ENCODE data around the gene COMMD10. TPM values are rescaled to one million over a fixed set of nuclear protein-coding genes. Genes with fewer than 3 reads are reported as not detected.

COMMD10 gene
- polyA plus RNA-seq, 1 donor (not counting 4 experiments of a cell fraction or from before 2014, with no cell fraction given) = 22.3 TPM

- dilution Hi-C loops (cut with MboI; ENCODE audit: extremely low pct_ligation_motif_present, low sequenced_read_pairs) = no loop called here
- no peaks in the 10 kb centered on the region for H3K9me3 ChIP-seq (ENCODE audit: control insufficient read depth, low read depth, low read length)
- no peaks in the 10 kb centered on the region for H3K36me3 ChIP-seq (ENCODE audit: control insufficient read depth in 2 of 2, extremely low read depth in 1 of 2, insufficient read depth in 2 of 2, low read length in 2 of 2)
- H3K27me3 ChIP-seq (ENCODE audit: control insufficient read depth, extremely low read depth, insufficient read depth, low read length) = no peaks in the 10 kb centered on the region
- no peaks in the 10 kb centered on the region for H3K9me1 ChIP-seq (ENCODE audit: control insufficient read depth, extremely low read depth, insufficient read depth, low read length)
- H3K4me2 ChIP-seq (ENCODE audit: control insufficient read depth, extremely low read depth, insufficient read depth, low read depth, low read length) = no peak overlapping the region
- no peaks in the 10 kb centered on the region for H4K20me1 ChIP-seq (ENCODE audit: control insufficient read depth, extremely low read depth, insufficient read depth, low read length)
- FAIRE-seq = no peak
- H3K4me3 ChIP-seq (ENCODE audit: control insufficient read depth in 2 of 3, extremely low read depth in 1 of 3, insufficient read depth in 2 of 3, low read depth in 1 of 3, low read length in 3 of 3) = no peak overlapping the region
- DNase-seq (ENCODE audit: low read depth, low spot score) = no peak
- H3K4me1 ChIP-seq (ENCODE audit: control insufficient read depth, extremely low read depth, insufficient read depth, low read length) = no peaks in the 10 kb centered on the region
- H3K9ac ChIP-seq (ENCODE audit: control insufficient read depth, extremely low read depth, insufficient read depth, low read length) = no peak overlapping the region
- no peak overlapping the region for H3K27ac ChIP-seq (ENCODE audit: control insufficient read depth, insufficient read depth, low read length)
- H2AFZ ChIP-seq (ENCODE audit: control insufficient read depth, low read length) = no peak overlapping the region
- no peak for TF ChIP-seq EZH2 (IDR thresholded peaks at IDR 0.05; ENCODE audit: low read length)
- no peak for TF ChIP-seq CTCF (optimal IDR thresholded peaks at IDR 0.05 in 1 of 3, IDR thresholded peaks at IDR 0.05 in 1 of 3, conservative IDR thresholded peaks at IDR 0.05 in 1 of 3; ENCODE audit: extremely low read depth in 1 of 3, insufficient read depth in 2 of 3, low read length in 3 of 3)
- H3K79me2 ChIP-seq (ENCODE audit: control insufficient read depth, insufficient read depth, low read length) = no peaks in the 10 kb centered on the region
Measured at GRCh38 chr5:116271446-116272025, 186.7 kb downstream of the COMMD10 start.

- Histone ChIP-seq H3K9me3 (ENCODE audit: control insufficient read depth, low read depth, low read length) (no peaks in the 10 kb centered on the region), H3K4me2 (ENCODE audit: control insufficient read depth, extremely low read depth, insufficient read depth, low read depth, low read length) (no peak overlapping the region), H3K9me1 (ENCODE audit: control insufficient read depth, extremely low read depth, insufficient read depth, low read length) (no peaks in the 10 kb centered on the region), H3K4me3 (ENCODE audit: control insufficient read depth in 2 of 3, extremely low read depth in 1 of 3, insufficient read depth in 2 of 3, low read depth in 1 of 3, low read length in 3 of 3) (no peak overlapping the region), H3K27me3 (ENCODE audit: control insufficient read depth, extremely low read depth, insufficient read depth, low read length) (no peaks in the 10 kb centered on the region), H4K20me1 (ENCODE audit: control insufficient read depth, extremely low read depth, insufficient read depth, low read length) (no peaks in the 10 kb centered on the region), H3K9ac (ENCODE audit: control insufficient read depth, extremely low read depth, insufficient read depth, low read length) (no peak overlapping the region), H3K36me3 (ENCODE audit: control insufficient read depth in 2 of 2, extremely low read depth in 1 of 2, insufficient read depth in 2 of 2, low read length in 2 of 2) (no peaks in the 10 kb centered on the region), H3K79me2 (ENCODE audit: control insufficient read depth, insufficient read depth, low read length) (no peaks in the 10 kb centered on the region), H3K4me1 (ENCODE audit: control insufficient read depth, extremely low read depth, insufficient read depth, low read length) (no peaks in the 10 kb centered on the region), H2AFZ (ENCODE audit: control insufficient read depth, low read length) (no peak overlapping the region), H3K27ac (ENCODE audit: control insufficient read depth, insufficient read depth, low read length) (no peak overlapping the region)
- FAIRE-seq = no peak
- DNase-seq (ENCODE audit: low read depth, low spot score) = no peak
- TF ChIP-seq EZH2 (IDR thresholded peaks at IDR 0.05; ENCODE audit: low read length) (no peak), CTCF (optimal IDR thresholded peaks at IDR 0.05 in 1 of 3, IDR thresholded peaks at IDR 0.05 in 1 of 3, conservative IDR thresholded peaks at IDR 0.05 in 1 of 3; ENCODE audit: extremely low read depth in 1 of 3, insufficient read depth in 2 of 3, low read length in 3 of 3) (no peak)
- dilution Hi-C loops (cut with MboI; ENCODE audit: extremely low pct_ligation_motif_present, low sequenced_read_pairs) = no loop called here
Measured at GRCh38 chr5:116272281-116272941, 187.6 kb downstream of the COMMD10 start.
